NK-92 (cell line): ENCODE data around the gene RER1.
"Not testable (repeated sequence)": the region's sequence is repeated elsewhere in the genome, so short reads cannot be mapped to it uniquely, and the experiment has no call there.

ENCODE experiments used
- DNase-seq: peaks from one replicate; lab custom pipeline; 2025; ENCODE audit not compliant: unreplicated experiment; lab: John Stamatoyannopoulos, UW

RER1 gene

DNA sequence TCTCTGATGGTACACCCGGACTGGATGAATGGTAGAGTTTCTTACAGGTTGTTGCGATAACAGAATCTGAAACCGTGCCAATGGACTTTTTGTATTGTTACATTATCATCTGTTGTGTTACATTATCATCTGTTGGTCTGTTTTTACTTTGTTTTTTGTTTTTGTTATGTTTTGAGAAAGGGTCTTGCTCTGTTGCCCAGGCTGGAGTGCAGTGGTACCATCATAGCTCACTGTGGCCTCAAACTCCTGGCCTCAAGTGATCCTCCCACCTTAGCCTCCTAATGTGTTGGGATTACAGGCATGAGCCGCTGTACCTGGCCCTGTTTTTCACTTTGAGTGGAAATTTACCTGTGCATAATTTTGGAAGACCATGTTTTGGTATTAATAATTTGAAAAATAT is 30.9 kb downstream of the RER1 start:
- no peak for DNase-seq

DNA sequence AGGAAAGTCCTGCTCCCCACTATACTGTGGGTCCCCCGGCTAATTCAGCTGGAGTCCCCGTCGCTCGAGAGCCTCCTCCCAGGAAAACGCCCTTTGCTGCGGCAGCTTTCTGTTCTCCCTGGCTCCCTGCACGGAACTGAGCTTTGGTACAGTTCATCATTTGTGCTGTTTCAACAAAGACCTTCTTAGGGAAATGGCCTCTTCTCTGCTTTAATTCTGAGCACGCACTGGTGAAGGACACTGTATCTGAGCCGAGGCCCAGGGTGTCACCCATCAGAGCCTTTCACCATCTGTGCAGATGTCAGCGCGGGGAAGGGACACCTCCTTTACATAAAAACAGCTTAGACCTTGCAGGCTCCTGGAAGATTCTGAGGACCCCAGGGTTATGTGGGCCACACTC is 34.3 kb downstream of the RER1 start:
- DNase-seq, result no peak

DNA sequence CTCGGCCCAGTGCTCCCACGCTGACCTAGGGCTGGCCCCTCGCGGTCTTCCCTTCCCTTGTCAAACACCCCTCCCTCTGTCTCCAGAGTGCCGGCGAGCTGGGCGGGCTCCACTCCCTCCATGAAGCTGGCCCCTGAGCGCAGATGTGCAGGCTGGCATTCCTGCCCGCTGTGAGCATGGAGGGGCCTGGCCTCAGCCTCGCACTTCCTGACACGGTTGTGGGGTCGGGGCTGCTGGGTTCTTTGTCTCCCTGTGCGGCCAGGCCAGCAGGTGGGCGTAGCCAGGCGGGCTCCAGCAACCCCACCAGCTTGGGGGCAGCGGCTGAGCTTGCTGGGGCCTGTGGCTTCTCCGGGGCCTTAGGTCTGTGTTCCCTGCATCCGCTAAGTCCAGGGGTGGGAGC is 34.9 kb downstream of the RER1 start:
- DNase-seq, result no peak

DNA sequence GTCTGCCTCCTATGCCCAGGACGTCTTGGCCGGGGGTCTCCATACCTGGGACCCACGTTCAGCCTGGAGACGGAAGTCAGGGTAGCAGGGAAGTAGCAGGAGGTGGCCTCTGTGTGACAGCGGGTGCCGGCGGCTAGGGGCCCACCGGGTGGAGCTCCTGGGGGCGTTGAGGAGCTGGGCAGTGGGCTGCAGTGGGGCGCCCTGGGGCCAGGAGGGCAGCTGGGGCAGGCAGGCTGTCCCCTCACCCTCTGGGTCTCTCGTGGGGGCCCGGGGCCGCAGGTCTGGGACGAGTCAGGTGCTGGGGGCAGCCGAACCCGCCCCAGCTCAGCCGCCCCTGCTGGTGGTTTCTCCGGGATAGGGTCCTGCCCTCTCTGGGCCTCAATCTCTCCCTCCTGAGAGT is 35.4 kb downstream of the RER1 start:
- DNase-seq, result no peak

DNA sequence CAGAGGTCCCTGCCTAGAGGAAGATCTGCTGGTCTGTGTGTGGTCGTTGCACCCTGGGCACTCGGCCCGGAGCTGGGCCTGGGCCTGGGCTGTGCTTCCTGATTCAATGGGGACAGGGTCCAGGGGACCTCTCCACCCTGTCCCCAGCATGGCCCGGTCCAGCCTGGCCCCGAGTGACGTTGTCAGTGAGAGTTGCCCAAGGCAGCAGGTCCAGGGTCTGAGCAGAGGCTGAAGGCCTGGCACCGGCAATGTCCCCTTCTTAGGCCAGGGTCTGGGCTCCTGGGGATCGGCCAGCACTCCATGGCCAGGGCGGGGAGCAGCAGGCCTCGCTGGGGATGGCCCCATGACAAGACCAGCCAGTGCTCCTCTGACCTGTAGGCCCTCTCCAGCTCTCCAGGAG is 36.3 kb downstream of the RER1 start:
- no peak for DNase-seq

DNA sequence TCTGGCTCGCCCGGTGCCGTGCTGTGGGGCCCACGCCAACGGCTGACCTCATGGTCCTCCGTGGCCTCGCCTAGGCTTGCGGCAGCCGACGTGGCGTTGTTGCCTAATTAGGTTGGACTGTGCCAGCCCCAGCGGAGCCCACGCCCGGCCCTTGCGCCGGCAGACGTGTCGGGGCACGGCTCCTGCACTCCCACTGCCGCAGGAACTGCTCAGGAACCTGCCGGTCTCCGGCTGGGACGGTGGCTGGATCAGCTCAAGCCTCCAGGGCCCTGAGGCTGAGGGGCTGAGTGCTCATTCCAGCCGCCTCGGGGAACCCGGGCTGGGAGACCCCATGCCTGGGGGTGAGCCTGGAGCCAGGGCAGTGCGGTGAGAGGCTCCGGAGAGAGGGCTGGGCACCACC is 36.8 kb downstream of the RER1 start:
- no peak for DNase-seq

DNA sequence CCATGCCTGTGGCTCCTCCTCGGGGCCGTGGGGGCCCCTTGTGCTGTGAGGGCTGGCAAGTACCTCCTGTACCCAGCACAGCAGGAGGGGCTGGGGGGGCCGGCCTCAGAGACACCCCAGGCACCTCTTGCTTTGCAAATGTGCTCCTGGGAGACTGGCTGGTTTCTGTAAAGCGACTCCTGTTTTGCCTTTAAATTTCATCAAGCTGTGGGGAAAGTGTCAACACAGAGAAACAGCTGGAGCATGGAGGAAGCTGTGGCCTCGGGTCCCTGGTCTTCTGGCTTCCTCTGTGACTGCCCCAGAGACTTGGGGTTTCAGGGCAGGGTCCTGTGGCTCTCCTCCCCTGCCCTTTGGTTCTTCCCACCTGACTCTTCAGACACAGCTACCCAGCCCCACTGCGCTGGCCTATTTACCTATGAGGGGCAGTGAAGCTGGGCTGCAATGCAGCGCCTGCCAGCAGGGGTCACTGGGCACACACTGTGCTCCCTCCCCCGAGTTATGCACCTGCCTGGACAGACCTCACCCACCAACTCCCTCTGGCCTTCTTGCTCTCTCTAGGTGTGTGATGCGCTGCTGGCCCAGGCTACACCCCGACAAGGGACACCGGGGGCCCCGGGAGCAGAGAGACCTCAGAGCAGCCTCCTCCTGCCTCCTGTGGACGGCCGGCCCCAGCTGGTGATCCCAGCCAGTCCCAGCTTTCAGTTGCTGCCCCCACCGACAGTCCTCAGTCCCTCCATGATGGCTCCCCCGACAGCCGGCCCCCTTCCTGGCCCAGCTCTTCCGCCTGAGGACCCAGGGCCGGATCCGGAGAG is 38.3 kb downstream of the RER1 start:
- DNase-seq, result no peak

DNA sequence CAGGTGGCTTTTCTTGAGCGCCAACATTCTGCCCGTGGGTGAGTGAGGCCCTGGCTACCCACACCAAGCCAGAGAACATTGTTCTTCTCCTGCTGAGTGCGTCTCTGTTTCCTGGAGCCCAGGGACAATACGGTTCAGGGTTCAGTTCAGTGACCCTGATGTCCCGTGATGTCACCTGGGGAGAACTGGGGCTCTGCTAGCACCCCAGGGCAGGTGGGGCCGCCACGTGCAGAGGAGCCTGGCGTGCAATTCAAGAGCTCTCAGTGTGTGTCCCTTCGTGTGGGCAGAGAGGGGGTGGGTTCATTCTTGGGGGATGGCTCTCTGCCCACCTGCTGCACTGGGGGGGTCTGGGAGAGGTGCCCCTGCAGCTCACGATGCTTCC is 38.9 kb downstream of the RER1 start:
- no peak for DNase-seq

DNA sequence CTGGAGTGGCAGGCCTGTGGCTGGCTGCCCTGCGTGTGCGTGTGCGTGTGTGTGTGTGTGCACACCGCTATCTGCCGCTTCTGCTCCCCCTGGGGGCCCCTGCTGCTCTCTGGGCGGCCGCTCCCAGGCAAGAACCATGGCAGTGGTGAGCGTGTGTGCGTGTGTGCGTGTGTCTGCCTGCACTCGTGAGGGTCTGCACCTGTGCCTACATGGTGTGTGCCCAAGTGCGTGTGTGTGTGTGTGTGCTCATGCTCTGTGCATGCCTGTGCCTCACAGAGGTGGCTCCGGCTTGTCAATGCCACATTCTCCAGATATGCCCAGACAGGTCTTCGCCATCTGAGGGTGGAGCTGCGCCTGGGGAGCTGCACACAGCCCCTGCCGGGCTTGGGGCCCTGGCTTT is 39.5 kb downstream of the RER1 start:
- DNase-seq, result no peak

DNA sequence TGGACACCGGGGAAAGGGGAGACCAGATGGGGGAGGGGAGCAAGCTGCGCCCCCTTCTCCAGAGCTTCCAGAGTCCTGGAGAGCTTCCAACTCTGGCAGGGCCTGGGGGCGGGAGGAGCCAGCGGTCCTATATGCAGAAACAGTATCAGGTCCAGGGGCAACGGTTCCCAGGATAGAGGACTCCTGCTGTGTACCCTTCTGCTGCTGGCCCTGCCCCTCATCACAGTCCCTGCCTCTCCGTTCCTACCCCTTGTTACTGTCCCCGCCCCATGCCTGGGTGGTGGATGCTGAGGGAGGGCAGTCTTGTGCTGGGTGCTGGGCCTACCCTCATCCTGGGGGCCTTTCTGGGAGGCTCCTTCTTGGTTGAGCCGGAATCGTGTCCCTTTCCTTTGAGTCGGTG is 39.9 kb downstream of the RER1 start:
- no peak for DNase-seq

DNA sequence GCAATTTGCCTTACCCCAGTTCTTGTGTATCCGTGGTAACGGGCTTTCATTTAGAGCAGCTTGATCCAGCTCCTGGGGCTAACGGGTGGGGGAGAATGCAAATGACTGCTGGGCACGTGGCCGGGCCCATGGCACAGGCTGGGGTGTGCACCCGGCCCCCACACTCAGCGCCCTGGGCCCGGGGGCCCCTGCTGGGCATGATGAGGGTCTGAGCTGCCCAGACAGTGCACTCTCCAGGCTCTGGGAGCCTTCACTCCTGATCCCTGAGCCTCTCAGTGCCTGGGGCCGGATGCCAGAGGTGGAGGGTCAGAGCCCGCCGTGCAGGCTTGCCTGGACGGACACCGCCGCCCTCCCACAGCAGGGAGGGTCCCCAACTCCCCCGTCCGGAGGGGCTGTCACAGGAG is 40.8 kb downstream of the RER1 start:
- no peak for DNase-seq

DNA sequence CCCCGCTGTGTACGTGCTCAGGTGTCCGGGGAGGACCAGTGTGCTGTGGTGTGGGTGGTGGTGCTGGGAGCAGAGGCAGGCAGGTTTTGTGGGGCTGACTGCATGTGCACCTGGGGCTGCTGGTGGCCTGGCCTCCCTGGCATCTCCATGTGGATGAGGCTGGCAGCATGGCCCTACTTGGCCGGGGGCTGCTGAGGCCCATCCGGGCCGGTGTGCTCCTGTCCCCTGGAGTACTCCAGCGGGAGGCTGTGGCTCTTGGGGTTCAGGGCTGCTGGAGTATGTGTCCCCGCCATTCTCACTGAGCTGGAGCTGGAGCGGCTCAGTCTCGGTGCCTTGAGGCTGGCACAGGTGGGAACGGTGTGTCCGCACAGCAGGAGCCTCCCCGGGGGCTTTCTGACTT is 41.6 kb downstream of the RER1 start:
- no peak for DNase-seq

DNA sequence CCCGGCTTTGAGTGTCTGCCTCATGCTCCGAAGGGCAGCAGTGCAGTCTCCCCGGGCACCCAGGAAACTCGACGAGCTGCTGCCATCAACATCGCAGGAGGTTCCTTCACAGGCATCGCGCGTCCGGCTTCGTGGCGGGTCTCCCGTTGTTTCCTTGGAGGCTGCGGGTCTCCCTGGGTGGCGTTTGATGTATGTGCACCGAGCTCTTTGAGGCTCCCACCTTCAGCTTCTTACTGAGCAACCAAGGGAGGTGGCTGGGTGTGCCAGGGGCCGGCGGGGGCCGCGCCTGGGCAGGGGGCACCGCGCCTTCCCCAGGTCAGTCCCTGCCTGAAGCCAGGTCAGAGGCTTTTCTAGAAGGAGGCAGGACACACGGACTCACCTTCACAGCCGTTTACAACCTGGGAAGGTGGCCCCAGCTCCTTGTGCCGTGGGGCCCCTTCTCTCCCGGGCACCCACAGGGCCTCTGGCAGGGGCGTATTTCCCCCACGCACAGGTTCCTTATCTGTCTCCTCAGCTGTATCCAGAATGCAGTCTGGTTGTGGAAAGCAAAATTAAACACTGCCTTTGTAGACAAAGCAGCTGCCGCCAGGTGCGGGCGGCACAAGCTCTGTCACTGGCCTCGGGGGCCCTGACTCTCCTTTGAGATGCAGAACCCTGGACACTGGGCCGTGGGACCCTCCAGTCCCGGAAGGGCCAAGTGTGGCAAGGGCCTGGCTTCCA is 42.5 kb downstream of the RER1 start:
- DNase-seq, result no peak

DNA sequence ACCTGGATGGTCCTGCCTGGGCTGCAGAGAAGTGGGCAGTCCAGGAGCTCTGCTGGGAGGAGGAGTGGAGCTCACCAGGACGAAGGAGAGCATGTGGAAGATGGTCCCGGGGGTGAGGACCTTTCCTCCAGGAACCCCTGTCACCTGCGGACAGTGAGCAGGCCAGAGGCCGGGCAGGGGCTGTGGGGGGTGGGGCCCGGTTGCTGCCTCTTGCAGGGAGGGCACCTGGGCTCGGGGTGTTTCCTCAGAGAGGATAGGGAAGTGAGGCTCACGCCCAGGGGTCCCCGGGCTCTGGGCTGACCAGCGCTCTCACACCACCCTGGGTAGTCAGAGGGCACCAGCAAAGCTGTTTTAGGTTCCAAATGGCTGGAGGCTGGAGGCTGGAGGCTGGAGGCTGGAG is 43.5 kb downstream of the RER1 start:
- DNase-seq, result no peak

DNA sequence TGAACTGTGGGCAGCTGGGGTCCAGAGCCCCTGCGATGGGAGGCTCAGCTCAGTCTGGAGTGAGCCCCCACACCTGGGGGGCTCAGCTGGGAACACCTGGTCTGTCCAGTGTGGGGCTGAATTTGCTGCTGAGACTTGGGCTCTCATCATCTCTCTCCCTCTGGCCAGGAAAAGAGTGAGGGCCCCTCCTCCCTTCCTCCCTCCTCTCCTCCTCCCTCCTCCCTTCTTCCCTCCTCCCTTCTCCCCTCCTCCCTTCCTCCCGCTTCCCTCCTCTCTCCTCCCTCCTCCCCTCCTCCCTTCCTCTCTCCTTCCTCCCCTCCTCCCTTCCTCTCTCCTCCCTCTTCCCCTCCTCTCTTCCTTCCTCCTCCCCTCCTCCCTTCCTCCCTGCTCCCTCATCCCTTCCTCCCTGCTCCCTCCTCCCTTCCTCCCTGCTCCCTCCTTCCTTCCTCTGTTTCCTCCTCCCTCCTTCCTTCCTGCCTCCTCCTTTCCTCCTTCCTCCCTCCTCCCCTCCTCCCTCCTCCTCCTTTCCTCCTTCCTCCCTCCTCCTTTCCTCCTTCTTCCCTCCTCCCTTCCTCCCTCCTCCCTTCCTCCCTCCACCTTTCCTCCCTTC is 44.2 kb downstream of the RER1 start:
- no peak for DNase-seq

DNA sequence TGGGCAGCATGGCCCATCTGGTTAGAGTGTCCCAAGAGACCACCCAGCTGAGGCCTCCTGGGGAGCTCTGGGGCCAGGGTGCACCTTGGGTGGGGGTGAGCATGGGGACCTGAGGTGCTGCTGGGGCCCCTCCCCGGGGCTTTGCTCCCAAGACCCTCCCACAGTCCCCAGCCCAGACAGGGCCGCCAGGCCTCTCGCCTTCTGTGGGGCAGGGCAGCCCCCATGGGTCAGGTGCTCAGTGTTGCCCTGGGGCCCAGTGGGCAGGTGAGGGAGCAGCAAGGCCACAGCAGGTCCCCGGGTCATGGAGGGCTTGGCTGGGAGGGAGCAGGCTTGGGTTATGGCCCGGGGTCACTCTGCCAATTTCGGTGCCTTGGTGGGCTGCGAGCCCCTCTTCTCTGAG is 45.2 kb downstream of the RER1 start:
- no peak for DNase-seq

DNA sequence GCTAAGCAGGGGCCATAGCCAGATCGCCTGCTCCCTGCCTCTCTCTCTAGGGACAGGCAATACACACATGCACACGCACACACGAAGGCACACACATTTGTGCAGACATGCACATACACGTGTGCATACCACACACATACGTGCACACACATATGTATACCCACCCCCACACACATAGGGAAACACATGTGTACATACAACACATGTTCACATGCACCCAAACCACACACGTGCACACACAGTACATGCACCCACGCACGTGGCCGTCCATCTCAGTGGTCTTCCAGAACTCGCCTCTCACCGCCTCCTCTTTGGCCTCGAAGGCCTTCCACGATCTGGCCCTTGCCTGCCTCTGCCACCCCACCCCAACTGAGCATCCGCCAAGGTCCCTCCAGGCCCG is 46.0 kb downstream of the RER1 start:
- no peak for DNase-seq

DNA sequence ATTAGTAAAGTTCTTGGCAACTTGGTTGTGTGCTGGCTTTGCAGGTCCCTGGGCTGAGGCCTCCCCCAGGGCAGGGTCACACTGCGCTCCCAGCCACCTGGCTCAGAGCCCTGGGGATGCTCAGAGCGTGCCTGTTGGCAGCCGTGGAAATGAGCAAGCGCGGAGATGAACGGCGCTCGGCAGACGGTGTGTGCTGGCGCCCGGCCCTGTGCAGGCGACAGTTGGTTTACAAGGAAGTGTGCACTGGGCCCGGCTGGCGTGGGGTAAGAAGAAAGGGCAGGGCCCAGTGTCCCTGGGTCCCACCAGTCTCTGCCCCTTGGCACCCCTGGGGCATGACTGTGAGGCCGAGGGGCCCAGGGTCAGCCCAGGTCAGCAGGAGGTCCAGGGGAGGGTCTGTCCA is 46.4 kb downstream of the RER1 start:
- DNase-seq, result no peak

DNA sequence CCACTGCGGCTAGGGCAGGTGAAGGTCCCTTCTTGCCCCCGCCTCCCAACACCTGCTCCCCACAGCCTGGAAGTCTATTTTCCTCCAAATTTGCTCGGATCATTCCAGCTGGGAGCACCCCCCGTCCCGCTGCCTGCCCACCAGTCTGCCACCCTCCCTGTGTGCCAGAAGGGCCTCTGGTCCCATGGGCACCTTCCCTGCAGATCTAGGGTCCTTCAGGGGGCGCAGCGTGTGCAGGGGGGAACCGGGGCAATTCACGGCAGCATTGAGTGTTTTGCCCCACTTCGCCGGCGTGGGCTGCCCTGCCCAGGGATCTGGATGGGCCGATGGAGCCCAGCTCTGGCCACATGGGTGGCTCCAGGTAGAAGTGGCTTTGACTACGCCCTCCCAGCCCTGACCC is 47.0 kb downstream of the RER1 start:
- no peak for DNase-seq

DNA sequence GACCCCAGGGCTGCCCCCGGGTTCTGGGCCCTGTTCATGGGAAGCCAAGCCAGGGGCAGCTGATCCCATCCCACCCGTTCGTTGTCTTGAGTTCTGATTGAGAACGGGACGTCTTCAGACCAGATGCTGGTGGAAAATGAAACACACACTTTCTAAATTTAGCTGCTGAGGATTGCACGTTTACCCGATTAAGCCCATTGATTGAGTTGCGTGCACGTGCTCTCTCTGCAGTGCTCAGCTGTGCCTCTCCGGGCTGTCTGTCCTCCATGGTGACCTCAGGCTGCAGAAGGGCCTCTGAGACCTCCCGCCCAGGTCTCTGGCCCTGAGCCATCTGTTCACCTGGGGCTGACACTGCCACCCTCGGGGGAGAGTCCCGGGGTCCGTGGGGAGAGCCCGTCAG is 47.7 kb downstream of the RER1 start:
- no peak for DNase-seq

DNA sequence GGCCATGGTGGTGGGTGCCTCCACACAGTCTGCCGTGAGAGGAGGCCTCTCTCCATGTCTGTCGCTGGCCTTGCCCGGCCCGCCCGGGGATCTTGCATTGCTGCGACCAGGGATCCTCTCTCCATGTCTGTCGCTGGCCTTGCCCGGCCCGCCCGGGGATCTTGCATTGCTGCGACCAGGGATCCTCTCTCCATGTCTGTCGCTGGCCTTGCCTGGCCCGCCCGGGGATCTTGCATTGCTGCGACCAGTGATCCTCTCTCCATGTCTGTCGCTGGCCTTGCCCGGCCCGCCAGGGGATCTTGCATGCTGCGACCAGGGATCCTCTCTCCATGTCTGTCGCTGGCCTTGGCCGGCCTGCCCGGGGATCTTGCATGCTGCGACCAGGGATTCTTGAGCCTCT is 48.7 kb downstream of the RER1 start:
- DNase-seq, result not testable (repeated sequence)

DNA sequence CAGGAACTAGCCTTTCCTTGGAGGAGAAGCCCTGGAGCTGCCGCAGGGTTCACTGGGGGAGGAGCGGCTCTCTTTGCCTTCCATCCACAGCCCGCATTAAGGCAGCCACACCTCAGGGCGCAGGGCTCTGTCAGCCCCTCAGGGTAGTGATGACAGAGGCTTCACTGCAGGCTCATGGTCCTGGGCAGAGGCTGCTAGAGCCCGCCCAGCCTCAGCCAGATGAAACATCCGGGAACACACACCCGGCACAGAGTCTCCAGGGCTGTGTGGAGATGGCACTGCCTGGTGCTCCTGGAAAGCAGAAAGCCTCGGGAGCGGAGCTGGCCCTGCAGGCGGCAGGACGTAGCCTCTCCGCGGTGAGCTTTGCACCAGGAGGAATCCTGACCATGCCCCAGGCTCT is 50.1 kb downstream of the RER1 start:
- DNase-seq, result no peak
